Neural cell (in vitro differentiated cells): ENCODE results near the gene NINL. TPM values are rescaled to one million over a fixed set of nuclear protein-coding genes. Genes with fewer than 3 reads are reported as not detected.

Experiments used
- H2AFZ ChIP-seq: fragments of 200-600, 300-800 bp; sonication (generic), shearing (Covaris generic); 2 replicates; pipeline ENCODE4 v1.6.0; 2014; ENCODE audit warnings: low read depth, mild to moderate bottlenecking, antibody characterized with exemption, low read length, moderate library complexity
- H3F3A ChIP-seq: fragments of 200-600 bp; shearing (Covaris generic); 2 replicates; pipeline ENCODE4 v1.6.1; 2016; ENCODE audit warnings: mild to moderate bottlenecking, moderate library complexity, mixed read lengths, antibody characterized with exemption, low read length; ENCODE audit not compliant: insufficient read depth, poor library complexity, severe bottlenecking
- H3K27ac ChIP-seq: fragments of 200-600, 300-800 bp; sonication (generic), shearing (Covaris generic); 2 replicates; pipeline ENCODE4 v1.5.1; 2014; ENCODE audit warnings: mild to moderate bottlenecking, low read length, moderate library complexity
- H3K27me3 ChIP-seq: fragments of 300-800, 200-600 bp; sonication (generic), shearing (Covaris generic); 2 replicates; pipeline ENCODE4 v1.6.0; 2014; ENCODE audit warnings: mild to moderate bottlenecking, low read depth, low read length, moderate library complexity; ENCODE audit not compliant: insufficient read depth
- H3K36me3 ChIP-seq: fragments of 300-800, 200-600 bp; sonication (generic), shearing (Covaris generic); 2 replicates; pipeline ENCODE4 v1.5.1; 2014; ENCODE audit warnings: mild to moderate bottlenecking, antibody characterized with exemption, low read length, moderate library complexity; ENCODE audit not compliant: insufficient read depth
- H3K4me2 ChIP-seq: fragments of 300-800, 200-600 bp; sonication (generic), shearing (Covaris generic); 2 replicates; pipeline ENCODE4 v1.6.0; 2014; ENCODE audit warnings: mild to moderate bottlenecking, low read length
- H3K4me3 ChIP-seq: fragments of 300-800, 200-600 bp; sonication (generic), shearing (Covaris generic); 2 replicates; pipeline ENCODE4 v1.5.1; 2014; ENCODE audit warnings: mild to moderate bottlenecking, low read length, moderate library complexity
- H3K79me2 ChIP-seq: fragments of 200-600 bp; shearing (Covaris generic); replicated peaks from 2 replicates; pipeline ENCODE4 v1.6.0; 2014; ENCODE audit warnings: mild to moderate bottlenecking, low read length, moderate library complexity; ENCODE audit not compliant: insufficient read depth
- H3K9ac ChIP-seq: fragments of 300-800, 200-600 bp; sonication (generic), shearing (Covaris generic); 2 replicates; pipeline ENCODE4 v1.6.1; 2016; ENCODE audit warnings: mild to moderate bottlenecking, low read length, mixed read lengths
- H3K9me2 ChIP-seq: fragments of 200-600 bp; shearing (Covaris generic); 2 replicates; pipeline ENCODE4 v1.6.1; 2016; ENCODE audit warnings: mild to moderate bottlenecking, low read length, mixed read lengths; ENCODE audit not compliant: insufficient read depth
- H3K9me3 ChIP-seq: fragments of 200-600, 300-800 bp; sonication (generic), shearing (Covaris generic); 2 replicates; pipeline ENCODE4 v1.6.1; 2016; ENCODE audit warnings: mild to moderate bottlenecking, mixed run types, low read length, moderate library complexity, mixed read lengths
- H4K20me1 ChIP-seq: fragments of 200-600 bp; shearing (Covaris generic); 2 replicates; pipeline ENCODE4 v1.6.1; 2016; ENCODE audit warnings: mild to moderate bottlenecking, mixed run types; ENCODE audit not compliant: insufficient read depth
- CTCF ChIP-seq: fragments of 450-650 bp; IDR thresholded peaks from 2 replicates; pipeline ENCODE4 v1.5.1; 2014; ENCODE audit warnings: antibody characterized with exemption, mild to moderate bottlenecking, moderate library complexity; ENCODE audit not compliant: poor library complexity, severe bottlenecking
- EP300 ChIP-seq: fragments of 450-650 bp; conservative IDR thresholded peaks from 2 replicates; pipeline ENCODE4 v1.6.1; 2014; ENCODE audit warnings: antibody characterized with exemption, mild to moderate bottlenecking, moderate library complexity; ENCODE audit not compliant: poor library complexity, severe bottlenecking
- EZH2 ChIP-seq: fragments of 200-600, 300-800 bp; shearing (Covaris generic), sonication (generic); IDR thresholded peaks from 2 replicates; pipeline ENCODE4 v1.6.1; 2014; ENCODE audit warnings: antibody characterized with exemption, low read length, borderline replicate concordance, mild to moderate bottlenecking; ENCODE audit not compliant: insufficient read depth, poor library complexity, severe bottlenecking
- MXI1 ChIP-seq: fragments of 450-650 bp; conservative IDR thresholded peaks from 2 replicates; pipeline ENCODE4 v1.6.1; 2014; ENCODE audit warnings: antibody characterized with exemption, mild to moderate bottlenecking; ENCODE audit not compliant: poor library complexity, severe bottlenecking
- POLR2AphosphoS5 ChIP-seq: IDR thresholded peaks from 2 replicates; pipeline ENCODE4 v1.6.1; 2012
- RAD21 ChIP-seq: fragments of 450-650 bp; conservative IDR thresholded peaks from 2 replicates; pipeline ENCODE4 v1.6.1; 2014; ENCODE audit warnings: antibody characterized with exemption, mild to moderate bottlenecking, moderate library complexity
- REST ChIP-seq: IDR thresholded peaks from 2 replicates; pipeline ENCODE4 v1.6.1; 2012; ENCODE audit warnings: borderline replicate concordance
- SMC3 ChIP-seq: fragments of 450-650 bp; conservative IDR thresholded peaks from 2 replicates; pipeline ENCODE4 v1.6.1; 2014; ENCODE audit warnings: antibody characterized with exemption, mild to moderate bottlenecking, moderate library complexity; ENCODE audit not compliant: poor library complexity
- TAF1 ChIP-seq: IDR thresholded peaks from 2 replicates; pipeline ENCODE4 v1.6.1; 2012; ENCODE audit warnings: low read depth
- polyA plus RNA-seq: library from polyadenylated mRNA; depleted of rRNA; stranded (reverse); fragments of >200 nt; gene quantifications from 2 replicates; pipeline ENCODE4 v1.2.3, GENCODE V29; 2014

NINL gene
- polyA plus RNA-seq, 1 donor from 2014 or later = 49.6 TPM

DNA sequence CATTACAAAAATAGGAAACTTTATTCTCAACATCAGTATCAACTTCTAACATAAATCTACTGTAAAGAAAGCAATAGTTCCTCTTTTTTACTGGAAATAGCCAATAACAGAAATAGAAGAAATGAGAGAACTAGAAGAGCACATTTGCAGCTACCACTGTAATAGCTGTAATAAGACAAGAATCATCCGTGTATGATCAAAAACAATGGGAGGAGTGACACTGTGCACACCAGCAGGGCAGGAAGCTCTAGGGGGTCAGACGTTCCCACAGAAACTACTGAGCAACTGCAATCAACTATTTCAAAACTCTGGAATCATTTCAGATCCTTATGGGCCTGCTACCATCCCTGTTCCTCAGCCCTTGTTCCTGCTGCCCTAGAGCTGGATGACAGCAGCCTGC is 43.7 kb downstream of the NINL start:
- Histone ChIP-seq H3K27me3 (no peaks in the 10 kb centered on the region), H3K9ac (no peak overlapping the region), H4K20me1 (no peaks in the 10 kb centered on the region), H3F3A (no peaks in the 10 kb centered on the region), H3K27ac (no peak overlapping the region), H3K9me2 (no peaks in the 10 kb centered on the region), H3K4me2 (no peak overlapping the region), H2AFZ (no peak overlapping the region), H3K9me3 (no peaks in the 10 kb centered on the region), H3K36me3 (no peaks in the 10 kb centered on the region), H3K4me3 (no peak overlapping the region), H3K79me2 (no peaks in the 10 kb centered on the region)
- TF ChIP-seq REST (no peak), CTCF (no peak)

GRCh38 chr20:25539742-25540672 is 45.3 kb downstream of the NINL start:
- Histone ChIP-seq H3K9me2 (no peaks in the 10 kb centered on the region), H3K4me2 (no peak overlapping the region), H3K27ac (no peak overlapping the region), H3K36me3 (no peaks in the 10 kb centered on the region), H3K9ac (no peak overlapping the region), H4K20me1 (no peaks in the 10 kb centered on the region), H3K9me3 (no peaks in the 10 kb centered on the region), H2AFZ (no peak overlapping the region), H3K79me2 (no peaks in the 10 kb centered on the region), H3K27me3 (no peaks in the 10 kb centered on the region), H3K4me3 (no peak overlapping the region), H3F3A (no peaks in the 10 kb centered on the region)
- no peak for TF ChIP-seq TAF1
- no peak for TF ChIP-seq EZH2
- no peak for TF ChIP-seq SMC3
- TF ChIP-seq POLR2AphosphoS5 = no peak
- TF ChIP-seq REST = no peak
- no peak for TF ChIP-seq EP300
- no peak for TF ChIP-seq RAD21
- no peak for TF ChIP-seq CTCF
- TF ChIP-seq MXI1 = no peak
